Right atrium auricular region (tissue), 2 donors: ENCODE data around the gene MYOD1. TPM values are rescaled to one million over a fixed set of nuclear protein-coding genes. Genes with fewer than 3 reads are reported as not detected.

ENCODE experiments used
- DNase-seq: peaks from one replicate; pipeline ENCODE4 v3.0.0-alpha.2; 2019; ENCODE audit warnings: low spot score
- H3K27ac ChIP-seq, 2 donors: fragments of 200-600 bp; sonication (generic); 1 replicate in 1 of 2; 2 replicates in 1 of 2; pipeline ENCODE4 v1.5.1; 2016 to 2019
- H3K27me3 ChIP-seq, 2 donors: fragments of 200-600 bp; sonication (generic); one replicate each; pipeline versions ENCODE4 v1.5.1 to v1.6.0; 2017 to 2019
- H3K36me3 ChIP-seq: fragments of 200-600 bp; sonication (generic); one replicate; pipeline ENCODE4 v1.5.1; 2016
- H3K4me1 ChIP-seq, 2 donors: fragments of 200-600 bp; sonication (generic); one replicate each; pipeline versions ENCODE4 v1.5.1 to v1.6.0; 2017 to 2019
- H3K4me3 ChIP-seq, 2 donors: fragments of 200-600 bp; sonication (generic); 1 replicate in 1 of 2; 2 replicates in 1 of 2; pipeline ENCODE4 v1.5.1; 2017 to 2019; ENCODE audit warnings: mild to moderate bottlenecking in 1 of 2, moderate library complexity in 1 of 2
- H3K9me3 ChIP-seq, 2 donors: fragments of 200-600 bp; sonication (generic); one replicate each; pipeline ENCODE4 v1.5.1; 2019
- total RNA-seq, 2 donors: library from RNA; depleted of rRNA; stranded (reverse); fragments of >200 nt; gene quantifications; one replicate each; pipeline ENCODE4 v1.1.0, GENCODE V29; 2016
- TF ChIP-seq, protein P1 (sequence below), 2 donors: fragments of 200-600 bp; sonication (generic); IDR thresholded peaks; one replicate each; pipeline ENCODE4 v1.5.1; 2019; ENCODE audit warnings: antibody characterized with exemption in 2 of 2

The MYOD1 gene
- total RNA-seq, 2 donors from 2014 or later: not detected

GRCh38 chr11:17760102-17761029, 41.0 kb downstream of the MYOD1 start:
- Histone ChIP-seq H3K27me3 (no peaks in the 10 kb centered on the region), H3K27ac (no peak overlapping the region), H3K36me3 (no peaks in the 10 kb centered on the region), H3K4me3 (no peak overlapping the region), H3K4me1 (no peaks in the 10 kb centered on the region), H3K9me3 (peaks cover 0 to 8% of the 10 kb centered on the region in 2 donors)
- TF ChIP-seq, protein P1, sequence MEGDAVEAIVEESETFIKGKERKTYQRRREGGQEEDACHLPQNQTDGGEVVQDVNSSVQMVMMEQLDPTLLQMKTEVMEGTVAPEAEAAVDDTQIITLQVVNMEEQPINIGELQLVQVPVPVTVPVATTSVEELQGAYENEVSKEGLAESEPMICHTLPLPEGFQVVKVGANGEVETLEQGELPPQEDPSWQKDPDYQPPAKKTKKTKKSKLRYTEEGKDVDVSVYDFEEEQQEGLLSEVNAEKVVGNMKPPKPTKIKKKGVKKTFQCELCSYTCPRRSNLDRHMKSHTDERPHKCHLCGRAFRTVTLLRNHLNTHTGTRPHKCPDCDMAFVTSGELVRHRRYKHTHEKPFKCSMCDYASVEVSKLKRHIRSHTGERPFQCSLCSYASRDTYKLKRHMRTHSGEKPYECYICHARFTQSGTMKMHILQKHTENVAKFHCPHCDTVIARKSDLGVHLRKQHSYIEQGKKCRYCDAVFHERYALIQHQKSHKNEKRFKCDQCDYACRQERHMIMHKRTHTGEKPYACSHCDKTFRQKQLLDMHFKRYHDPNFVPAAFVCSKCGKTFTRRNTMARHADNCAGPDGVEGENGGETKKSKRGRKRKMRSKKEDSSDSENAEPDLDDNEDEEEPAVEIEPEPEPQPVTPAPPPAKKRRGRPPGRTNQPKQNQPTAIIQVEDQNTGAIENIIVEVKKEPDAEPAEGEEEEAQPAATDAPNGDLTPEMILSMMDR (IDR thresholded peaks at IDR 0.05): peak; percentile 30 to 72
- no peak for DNase-seq

GRCh38 chr11:17762309-17762974, 43.1 kb downstream of the MYOD1 start:
- Histone ChIP-seq H3K27ac (no peak overlapping the region), H3K4me1 (no peaks in the 10 kb centered on the region), H3K27me3 (no peaks in the 10 kb centered on the region), H3K36me3 (no peaks in the 10 kb centered on the region), H3K4me3 (no peak overlapping the region), H3K9me3 (peaks cover 0 to 8% of the 10 kb centered on the region in 2 donors)
- TF ChIP-seq, protein P1 (IDR thresholded peaks at IDR 0.05): no peak
- DNase-seq: no peak

GRCh38 chr11:17763244-17763643, 43.9 kb downstream of the MYOD1 start:
- H3K9me3 ChIP-seq: peaks cover 0 to 8% of the 10 kb centered on the region in 2 donors
- H3K4me3 ChIP-seq: no peak overlapping the region
- no peaks in the 10 kb centered on the region for H3K27me3 ChIP-seq
- H3K27ac ChIP-seq: no peak overlapping the region
- TF ChIP-seq, protein P1 (IDR thresholded peaks at IDR 0.05): no peak
- H3K36me3 ChIP-seq: no peaks in the 10 kb centered on the region
- no peak for DNase-seq
- no peaks in the 10 kb centered on the region for H3K4me1 ChIP-seq

DNA sequence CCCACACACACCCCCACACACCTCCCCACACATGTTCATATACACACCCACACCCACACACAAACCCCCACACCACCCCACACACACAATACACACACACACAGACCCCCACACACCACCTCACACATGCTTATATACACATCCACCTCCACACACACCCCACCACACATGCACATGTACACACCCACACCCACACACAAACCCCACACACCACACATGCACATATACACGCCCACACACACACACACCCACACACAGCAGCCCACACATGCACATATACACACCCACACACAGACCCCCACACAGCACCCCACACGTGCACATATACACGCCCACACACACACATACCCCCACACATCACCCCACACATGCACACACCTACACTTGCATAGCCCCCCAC, 44.3 kb downstream of the MYOD1 start:
- Histone ChIP-seq H3K36me3 (no peaks in the 10 kb centered on the region), H3K27me3 (no peaks in the 10 kb centered on the region), H3K27ac (no peak overlapping the region), H3K4me3 (no peak overlapping the region), H3K4me1 (no peaks in the 10 kb centered on the region), H3K9me3 (peaks cover 0 to 3% of the 10 kb centered on the region in 2 donors)
- no peak for DNase-seq
- TF ChIP-seq, protein P1 (IDR thresholded peaks at IDR 0.05): no peak

GRCh38 chr11:17764446-17765218, 45.3 kb downstream of the MYOD1 start:
- TF ChIP-seq, protein P1 (IDR thresholded peaks at IDR 0.05): no peak
- Histone ChIP-seq H3K4me3 (no peak overlapping the region), H3K27ac (no peak overlapping the region), H3K27me3 (no peaks in the 10 kb centered on the region), H3K36me3 (no peaks in the 10 kb centered on the region), H3K9me3 (no peaks in the 10 kb centered on the region), H3K4me1 (no peaks in the 10 kb centered on the region)
- DNase-seq: no peak
